ENCODE data around the gene EIF2A.

DNA sequence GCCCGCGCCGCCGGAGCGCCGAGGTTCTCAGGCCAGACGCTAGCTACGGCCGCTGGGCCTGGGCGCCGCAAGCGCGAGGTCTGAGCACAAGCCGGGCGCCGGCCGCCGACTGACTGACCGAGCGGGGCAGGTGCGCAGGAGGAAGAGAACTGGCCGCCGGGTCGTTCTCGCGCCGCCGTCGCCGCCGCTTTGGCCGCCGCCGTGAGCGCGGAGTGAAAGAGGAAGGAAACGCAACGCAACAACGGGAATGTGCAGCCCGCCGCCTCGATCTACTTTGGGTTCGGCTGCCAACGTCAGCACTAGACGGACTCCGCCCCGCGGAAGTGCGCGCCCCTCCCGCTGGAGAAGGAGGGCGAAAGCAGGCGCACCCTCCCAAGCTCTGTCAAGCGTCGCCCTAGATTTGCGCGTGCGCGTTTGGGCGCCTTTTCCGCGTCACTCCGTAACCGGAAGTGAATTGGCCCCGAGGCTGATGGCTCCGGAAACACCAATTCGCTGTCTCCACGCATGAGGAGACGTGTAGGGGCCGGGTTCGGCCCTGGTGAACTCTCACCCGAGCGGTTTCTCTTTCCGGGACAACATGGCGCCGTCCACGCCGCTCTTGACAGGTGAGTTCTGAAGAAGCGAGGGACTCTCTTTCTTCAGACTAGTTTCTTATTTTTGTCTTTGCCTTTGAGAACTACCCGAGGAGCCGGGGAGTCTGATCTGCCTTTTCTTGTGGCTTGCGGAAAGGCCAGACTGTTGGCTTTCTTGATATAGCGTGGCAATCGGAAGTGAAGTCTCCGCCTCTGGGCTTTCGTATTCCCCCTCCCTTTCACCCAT lies at the start of gene EIF2A, which contains the start of gene SERP1:
- TF ChIP-seq, protein P1, sequence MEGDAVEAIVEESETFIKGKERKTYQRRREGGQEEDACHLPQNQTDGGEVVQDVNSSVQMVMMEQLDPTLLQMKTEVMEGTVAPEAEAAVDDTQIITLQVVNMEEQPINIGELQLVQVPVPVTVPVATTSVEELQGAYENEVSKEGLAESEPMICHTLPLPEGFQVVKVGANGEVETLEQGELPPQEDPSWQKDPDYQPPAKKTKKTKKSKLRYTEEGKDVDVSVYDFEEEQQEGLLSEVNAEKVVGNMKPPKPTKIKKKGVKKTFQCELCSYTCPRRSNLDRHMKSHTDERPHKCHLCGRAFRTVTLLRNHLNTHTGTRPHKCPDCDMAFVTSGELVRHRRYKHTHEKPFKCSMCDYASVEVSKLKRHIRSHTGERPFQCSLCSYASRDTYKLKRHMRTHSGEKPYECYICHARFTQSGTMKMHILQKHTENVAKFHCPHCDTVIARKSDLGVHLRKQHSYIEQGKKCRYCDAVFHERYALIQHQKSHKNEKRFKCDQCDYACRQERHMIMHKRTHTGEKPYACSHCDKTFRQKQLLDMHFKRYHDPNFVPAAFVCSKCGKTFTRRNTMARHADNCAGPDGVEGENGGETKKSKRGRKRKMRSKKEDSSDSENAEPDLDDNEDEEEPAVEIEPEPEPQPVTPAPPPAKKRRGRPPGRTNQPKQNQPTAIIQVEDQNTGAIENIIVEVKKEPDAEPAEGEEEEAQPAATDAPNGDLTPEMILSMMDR (IDR thresholded peaks at IDR 0.05 in 2 of 3, conservative IDR thresholded peaks at IDR 0.05 in 1 of 3; ENCODE audit: insufficient read depth in 2 of 3, low read depth in 1 of 3, low read length in 3 of 3): no peak; a peak in 1 of 6 replicates
- peak; percentile 83 to 84 for TF ChIP-seq SIX5 (IDR thresholded peaks at IDR 0.05; ENCODE audit: borderline replicate concordance in 1 of 2, insufficient read depth in 1 of 2, low read depth in 1 of 2, low read length in 2 of 2)
- TF ChIP-seq, protein P2, sequence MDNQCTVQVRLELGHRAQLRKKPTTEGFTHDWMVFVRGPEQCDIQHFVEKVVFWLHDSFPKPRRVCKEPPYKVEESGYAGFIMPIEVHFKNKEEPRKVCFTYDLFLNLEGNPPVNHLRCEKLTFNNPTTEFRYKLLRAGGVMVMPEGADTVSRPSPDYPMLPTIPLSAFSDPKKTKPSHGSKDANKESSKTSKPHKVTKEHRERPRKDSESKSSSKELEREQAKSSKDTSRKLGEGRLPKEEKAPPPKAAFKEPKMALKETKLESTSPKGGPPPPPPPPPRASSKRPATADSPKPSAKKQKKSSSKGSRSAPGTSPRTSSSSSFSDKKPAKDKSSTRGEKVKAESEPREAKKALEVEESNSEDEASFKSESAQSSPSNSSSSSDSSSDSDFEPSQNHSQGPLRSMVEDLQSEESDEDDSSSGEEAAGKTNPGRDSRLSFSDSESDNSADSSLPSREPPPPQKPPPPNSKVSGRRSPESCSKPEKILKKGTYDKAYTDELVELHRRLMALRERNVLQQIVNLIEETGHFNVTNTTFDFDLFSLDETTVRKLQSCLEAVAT (IDR thresholded peaks at IDR 0.05): peak in 1 of 2 experiments; percentile 68; a peak in 1 of 4 replicates
- TF ChIP-seq RAD21 (CRISPR knock-in tag; conservative IDR thresholded peaks at IDR 0.05 in 1 of 2, IDR thresholded peaks at IDR 0.05 in 1 of 2): no peak
